GM19463 (cell line): ENCODE results near the gene CEP162.
"Not testable (repeated sequence)": the region's sequence is repeated elsewhere in the genome, so short reads cannot be mapped to it uniquely, and the experiment has no call there.

ENCODE experiments used
- ATAC-seq: cut with Tn5 transposase; IDR thresholded peaks from one replicate; pipeline ENCODE4 v1.9.1; 2021; ENCODE audit warnings: mild to moderate bottlenecking, moderate library complexity; ENCODE audit not compliant: unreplicated experiment

CEP162 gene

DNA sequence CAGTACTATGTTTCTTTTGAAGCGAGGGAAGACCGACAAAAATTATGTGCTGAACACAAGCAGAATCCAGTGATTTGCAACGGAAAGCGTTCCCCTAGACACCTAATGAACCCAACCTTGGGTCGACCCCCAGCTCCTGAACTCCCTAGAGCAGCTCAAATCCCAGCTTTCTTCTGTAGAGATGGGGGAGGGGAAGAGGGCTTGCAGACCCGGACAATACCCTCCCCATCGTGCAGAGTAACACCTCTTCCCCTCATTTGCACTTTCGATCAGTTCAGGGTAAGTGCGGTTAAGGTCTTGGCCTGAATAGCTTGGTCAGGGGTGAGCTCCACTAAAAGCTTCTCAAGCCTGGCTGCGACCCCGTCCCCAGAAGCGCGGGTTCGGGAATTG is 404 bp downstream of the CEP162 start:
- peak; percentile 3 for ATAC-seq

DNA sequence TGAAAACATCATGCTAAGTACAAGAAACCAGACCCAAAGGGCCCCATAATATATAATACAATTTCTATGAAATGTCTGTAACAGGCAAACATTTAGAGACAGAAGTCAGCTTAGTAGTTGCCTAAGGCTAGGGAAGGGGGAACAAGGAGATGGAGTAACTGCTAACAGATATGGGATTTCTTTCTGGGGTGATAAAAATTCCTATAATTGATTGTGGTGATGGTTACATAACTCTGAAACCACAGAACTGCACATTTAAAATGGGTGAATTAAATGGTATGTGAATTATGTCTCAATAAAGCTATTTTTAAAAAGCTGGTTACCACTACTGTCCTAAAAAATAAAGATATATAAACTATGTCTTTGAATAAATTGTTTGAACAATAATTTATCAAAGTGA is 3.2 kb downstream of the CEP162 start:
- ATAC-seq, result no peak

DNA sequence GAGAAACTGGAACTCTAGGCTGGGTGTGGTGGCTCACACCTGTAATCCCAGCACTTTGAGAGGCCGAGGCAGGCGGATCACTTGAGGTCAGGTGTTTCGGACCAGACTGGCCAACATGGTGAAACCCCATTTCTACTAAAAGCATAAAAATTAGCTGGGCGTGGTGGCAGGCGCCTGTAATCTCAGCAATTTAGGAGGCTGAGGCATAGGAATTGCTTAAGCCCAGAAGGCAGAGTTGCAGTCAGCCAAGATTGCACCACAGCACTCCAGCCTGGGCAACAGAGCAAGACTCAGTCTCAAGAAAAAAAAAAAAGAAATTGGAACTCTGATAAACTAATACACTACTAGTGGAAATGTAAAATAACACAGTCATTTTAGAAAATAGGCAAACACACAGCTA is 3.8 kb downstream of the CEP162 start:
- ATAC-seq, result not testable (repeated sequence)

DNA sequence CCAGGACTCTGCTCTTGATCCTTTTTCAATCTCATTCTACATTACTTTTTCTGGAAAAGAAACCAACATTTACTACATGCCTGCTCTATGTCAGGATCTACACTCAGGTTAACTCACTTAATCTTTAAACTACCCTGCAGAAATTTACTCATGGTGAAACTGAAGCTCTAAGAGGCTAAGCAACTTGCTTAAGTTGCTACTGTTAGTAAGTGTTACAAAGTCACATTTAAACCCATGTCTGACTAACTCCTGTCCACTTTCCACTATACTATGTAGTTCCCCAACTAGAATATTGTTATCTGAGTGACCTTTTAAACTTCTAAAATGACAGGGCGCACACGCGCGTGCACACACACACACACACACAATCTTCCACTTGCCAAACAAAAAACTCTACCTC is 5.0 kb downstream of the CEP162 start:
- peak; percentile 66 for ATAC-seq

GRCh38 chr6:84220809-84221409 is 6.5 kb downstream of the CEP162 start:
- no peak for ATAC-seq

- no peak for ATAC-seq
Observed at GRCh38 chr6:84218091-84218490, 9.4 kb downstream of the CEP162 start.

DNA sequence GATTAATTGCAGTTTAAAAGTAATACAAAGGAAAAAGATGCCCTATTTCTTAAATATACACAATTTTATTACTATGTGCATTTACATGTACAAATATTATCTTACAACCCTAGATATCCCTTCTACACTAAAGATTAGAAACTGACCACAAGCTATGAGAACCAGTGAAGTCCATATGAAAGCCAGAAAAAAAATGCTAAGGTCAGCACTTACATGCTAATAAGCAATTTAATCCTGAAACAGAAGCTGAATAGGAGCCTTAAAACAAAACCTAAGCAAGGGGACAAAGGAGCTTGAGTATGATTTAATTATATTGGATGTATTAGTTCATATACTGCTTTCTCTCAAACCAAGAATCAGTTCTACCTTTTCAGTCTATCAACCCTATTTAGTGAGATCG is 14.2 kb downstream of the CEP162 start:
- ATAC-seq, result no peak

DNA sequence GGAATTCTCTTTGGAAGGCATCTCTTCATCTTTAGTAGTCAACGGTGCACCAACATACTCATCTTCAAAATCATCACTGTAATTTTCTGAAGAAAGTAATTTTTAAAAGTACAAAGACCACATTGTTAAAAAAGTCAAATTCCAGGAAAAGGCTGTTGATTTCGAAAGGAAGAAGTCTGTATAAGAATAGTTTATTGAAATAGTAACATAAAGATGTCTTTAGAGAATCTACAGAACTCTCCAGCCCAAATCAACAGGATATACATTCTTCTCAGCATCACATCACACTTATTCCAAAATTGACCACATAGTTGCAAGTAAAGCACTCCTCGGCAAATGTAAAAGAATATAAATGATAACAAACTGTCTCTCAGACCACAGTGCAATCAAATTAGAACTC is 23.4 kb downstream of the CEP162 start:
- ATAC-seq, result no peak

GRCh38 chr6:84199987-84200386 is 27.5 kb downstream of the CEP162 start:
- ATAC-seq, result not testable (repeated sequence)

DNA sequence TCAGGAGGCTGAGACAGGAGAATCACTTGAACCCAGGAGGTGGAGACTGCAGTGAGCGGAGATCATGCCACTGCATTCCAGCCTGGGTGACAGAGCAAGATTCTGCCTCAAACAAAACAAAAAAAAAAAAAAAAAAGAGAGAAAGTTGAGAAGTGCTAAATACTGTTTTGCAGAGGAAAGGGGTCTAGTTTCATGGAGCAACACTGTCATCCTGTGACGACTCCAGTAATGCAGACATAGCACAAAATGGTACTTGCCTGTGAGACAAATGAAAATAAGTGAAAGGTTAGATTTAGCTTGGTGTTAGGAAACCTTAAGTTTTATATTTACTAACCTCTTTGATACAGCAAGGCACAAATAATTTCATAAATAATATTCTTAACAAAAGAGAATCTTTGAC is 29.7 kb downstream of the CEP162 start:
- ATAC-seq, result no peak

DNA sequence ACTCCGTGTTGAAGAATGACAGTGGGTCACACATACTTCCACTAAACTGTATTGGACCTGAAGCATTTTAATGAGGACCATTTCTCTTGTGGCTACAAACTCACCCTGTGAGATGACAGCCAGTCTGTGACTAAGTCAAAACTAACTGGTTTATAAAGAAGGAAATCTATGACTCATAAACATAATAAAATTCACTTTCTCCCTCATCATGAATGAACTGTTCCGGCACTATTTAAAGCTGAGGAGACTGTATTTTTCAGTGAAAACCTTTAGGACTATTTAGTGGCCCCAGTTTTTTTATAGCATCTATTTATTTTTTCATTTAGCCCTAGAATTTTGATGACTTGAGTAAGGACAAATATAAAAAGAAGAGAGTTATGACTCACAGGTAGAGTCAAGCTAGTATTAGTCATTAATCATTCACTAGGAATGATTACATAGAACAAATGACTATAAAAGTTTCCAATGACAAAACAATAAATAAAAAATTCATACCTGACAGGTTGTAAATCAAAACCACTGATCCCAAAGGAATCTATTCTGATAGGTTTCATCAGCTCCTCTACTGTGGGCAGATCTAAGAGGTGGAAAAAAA is 34.2 kb downstream of the CEP162 start:
- ATAC-seq, result peak; percentile 58

- no peak for ATAC-seq
Observed at GRCh38 chr6:84191802-84192201, 35.6 kb downstream of the CEP162 start.

DNA sequence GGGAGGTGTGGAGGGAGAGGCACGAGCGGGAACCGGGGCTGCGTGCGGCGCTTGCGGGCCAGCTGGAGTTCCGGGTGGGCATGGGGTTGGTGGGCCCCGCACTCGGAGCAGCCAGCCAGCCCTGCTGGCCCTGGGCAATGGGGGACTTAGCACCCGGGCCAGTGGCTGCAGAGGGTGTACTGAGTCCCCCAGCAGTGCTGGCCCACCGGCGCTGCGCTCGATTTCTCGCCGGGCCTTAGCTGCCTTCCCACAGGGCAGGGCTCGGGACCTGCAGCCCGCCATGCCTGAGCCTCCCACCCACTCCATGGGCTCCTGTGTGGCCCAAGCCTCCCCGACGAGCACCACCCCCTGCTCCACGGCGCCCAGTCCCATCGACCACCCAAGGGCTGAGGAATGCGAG is 38.1 kb downstream of the CEP162 start:
- ATAC-seq, result not testable (repeated sequence)

DNA sequence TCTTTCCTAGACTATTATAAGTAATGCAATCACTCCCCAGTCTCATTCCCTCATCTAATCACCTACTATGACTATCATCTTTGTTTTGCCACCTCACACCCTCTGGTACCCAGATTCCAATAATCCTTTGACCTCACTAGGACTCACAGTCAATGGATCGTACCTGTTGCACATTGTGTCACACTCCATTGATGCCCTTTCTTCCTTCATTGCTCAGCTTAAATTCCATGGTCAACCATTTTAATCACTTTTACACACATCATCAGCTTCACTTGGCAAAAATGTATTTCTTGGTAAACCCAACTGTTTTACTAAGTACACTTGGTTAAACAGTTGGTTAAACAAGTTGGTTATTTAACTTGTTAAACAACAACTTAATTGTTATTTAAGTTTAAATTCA is 44.0 kb downstream of the CEP162 start:
- no peak for ATAC-seq

- ATAC-seq, result no peak
Observed at GRCh38 chr6:84182001-84182400, 45.4 kb downstream of the CEP162 start.

DNA sequence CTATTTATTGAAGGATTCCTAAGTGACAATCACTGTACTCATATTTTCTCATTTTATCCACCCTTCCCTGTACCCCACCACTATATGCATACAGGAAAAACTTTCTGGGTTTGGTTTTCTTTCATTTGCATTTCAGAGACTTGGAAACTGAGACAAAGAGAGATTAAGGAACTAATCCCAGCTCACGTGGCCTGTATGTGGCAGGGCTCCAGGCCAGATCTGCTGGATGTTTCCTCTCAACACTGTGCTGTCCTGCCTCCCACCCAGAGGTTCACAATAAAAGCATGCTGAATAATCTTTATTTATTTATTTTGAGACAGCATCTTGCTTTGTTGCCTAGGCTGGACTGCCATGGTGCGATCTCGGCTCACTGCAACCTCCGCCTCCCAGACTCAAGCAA is 50.2 kb downstream of the CEP162 start:
- ATAC-seq, result no peak

GRCh38 chr6:84172574-84172973 is 54.9 kb downstream of the CEP162 start:
- ATAC-seq, result no peak

- ATAC-seq, result no peak
Observed at GRCh38 chr6:84172080-84172479, 55.4 kb downstream of the CEP162 start.

- ATAC-seq, result no peak
Observed at GRCh38 chr6:84167457-84167856, 60.0 kb downstream of the CEP162 start.

DNA sequence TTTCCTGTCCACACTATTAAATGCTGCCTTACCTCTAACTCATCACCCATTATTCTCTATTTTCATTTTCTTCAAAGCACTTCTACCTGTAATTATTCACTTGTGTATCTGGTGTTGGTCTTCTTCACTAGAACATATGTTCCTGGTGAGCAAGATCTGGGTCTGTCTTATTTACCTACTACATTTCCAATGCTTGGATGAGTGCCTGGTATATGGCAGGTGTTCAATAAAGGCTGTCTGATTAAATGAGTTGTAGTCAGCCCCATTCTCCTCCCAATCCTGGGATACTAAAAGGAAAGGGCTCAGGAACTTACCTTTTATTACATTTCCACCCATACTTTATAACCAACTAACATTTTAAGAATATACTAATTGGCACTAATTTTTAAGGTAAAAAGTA is 61.0 kb downstream of the CEP162 start:
- no peak for ATAC-seq

DNA sequence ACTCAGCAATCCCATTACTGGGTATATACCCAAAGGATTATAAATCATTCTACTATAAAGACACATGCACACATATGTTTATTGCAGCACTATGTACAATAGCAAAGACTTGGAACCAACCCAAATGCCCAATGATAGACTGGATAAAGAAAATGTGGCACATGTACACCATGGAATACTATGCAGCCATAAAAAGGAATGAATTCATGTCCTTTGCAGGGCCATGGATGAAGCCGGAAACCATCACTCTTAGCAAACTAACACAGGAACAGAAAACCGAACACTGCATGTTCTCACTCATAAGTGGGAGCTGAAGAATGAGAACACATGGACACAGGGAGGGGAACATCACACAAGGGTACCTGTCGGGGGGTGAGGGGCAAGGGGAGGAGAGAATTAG is 63.1 kb downstream of the CEP162 start:
- ATAC-seq, result not testable (repeated sequence)

- ATAC-seq, result no peak
Observed at GRCh38 chr6:84161190-84161589, 66.3 kb downstream of the CEP162 start.

- no peak for ATAC-seq
Observed at GRCh38 chr6:84156306-84156705, 71.1 kb downstream of the CEP162 start.
